22Rv1 (cell line): ENCODE data around the gene TUFT1.

ENCODE experiments used
- H3K27ac ChIP-seq: fragments of 450-650 bp; 2 replicates; pipeline ENCODE4 v1.5.1; 2017
- ZFX ChIP-seq: fragments of 450-650 bp; IDR thresholded peaks from 2 replicates; pipeline ENCODE4 v1.6.1; 2017; ENCODE audit warnings: antibody characterized with exemption, borderline replicate concordance
- TF ChIP-seq, protein P1 (sequence below): fragments of 450-650 bp; IDR thresholded peaks from 2 replicates; pipeline ENCODE4 v1.5.1; 2017; ENCODE audit warnings: mild to moderate bottlenecking

TUFT1 gene

DNA sequence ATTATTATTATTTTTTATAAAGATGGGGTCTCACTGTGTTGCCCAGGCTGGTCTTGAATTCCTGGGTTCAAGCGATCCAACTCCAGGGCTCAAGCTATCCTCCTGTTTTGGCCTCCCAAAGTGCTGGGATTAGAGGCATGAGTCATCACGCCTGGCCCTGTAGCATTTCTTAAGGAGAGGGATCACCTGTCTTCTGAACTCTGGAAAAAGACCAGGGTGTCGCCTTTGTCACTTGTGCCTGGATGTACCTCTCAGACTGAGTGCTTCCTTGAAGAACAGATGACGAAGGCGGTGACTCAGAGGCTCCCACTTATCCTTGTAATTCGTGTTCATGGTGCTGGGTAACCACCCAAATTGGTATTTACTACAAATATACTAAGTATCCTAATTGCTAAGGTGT, 31.3 kb upstream of the TUFT1 start:
- no peak for TF ChIP-seq ZFX
- TF ChIP-seq, protein P1, sequence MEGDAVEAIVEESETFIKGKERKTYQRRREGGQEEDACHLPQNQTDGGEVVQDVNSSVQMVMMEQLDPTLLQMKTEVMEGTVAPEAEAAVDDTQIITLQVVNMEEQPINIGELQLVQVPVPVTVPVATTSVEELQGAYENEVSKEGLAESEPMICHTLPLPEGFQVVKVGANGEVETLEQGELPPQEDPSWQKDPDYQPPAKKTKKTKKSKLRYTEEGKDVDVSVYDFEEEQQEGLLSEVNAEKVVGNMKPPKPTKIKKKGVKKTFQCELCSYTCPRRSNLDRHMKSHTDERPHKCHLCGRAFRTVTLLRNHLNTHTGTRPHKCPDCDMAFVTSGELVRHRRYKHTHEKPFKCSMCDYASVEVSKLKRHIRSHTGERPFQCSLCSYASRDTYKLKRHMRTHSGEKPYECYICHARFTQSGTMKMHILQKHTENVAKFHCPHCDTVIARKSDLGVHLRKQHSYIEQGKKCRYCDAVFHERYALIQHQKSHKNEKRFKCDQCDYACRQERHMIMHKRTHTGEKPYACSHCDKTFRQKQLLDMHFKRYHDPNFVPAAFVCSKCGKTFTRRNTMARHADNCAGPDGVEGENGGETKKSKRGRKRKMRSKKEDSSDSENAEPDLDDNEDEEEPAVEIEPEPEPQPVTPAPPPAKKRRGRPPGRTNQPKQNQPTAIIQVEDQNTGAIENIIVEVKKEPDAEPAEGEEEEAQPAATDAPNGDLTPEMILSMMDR: no peak

DNA sequence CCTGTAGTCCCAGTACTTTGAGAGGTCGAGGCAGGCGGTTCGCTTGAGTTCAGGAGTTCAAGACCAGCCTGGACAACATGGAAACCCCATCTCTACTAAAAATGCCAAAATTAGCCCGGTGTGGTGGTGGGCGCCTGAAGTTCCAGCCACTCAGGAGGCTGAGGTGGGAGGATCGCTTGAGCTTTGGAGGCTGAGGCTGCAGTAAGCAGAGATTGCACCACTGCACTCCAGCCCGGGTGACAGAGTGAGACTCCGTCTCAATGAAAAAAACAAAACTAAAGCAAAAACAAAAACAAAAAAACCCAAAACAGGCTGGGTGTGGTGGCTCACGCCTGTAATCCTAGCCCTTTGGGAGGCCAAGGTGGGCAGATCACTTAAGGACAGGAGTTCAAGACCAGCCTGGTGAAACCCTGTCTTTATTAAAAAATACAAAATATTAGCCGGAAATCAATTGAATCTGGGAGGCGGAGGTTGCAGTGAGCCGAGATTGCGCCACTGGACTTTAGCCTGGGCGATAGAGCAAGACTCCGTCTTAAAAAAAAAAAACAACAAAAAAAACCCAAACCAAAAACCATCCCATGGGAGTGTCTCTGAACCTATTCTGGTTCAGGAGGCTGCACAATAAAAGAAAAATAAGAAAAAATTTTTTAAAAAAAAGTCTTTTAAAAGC, 30.6 kb upstream of the TUFT1 start:
- H3K27ac ChIP-seq: peak overlapping the region; percentile 99
- TF ChIP-seq ZFX: no peak
- TF ChIP-seq, protein P1: no peak

More for the DNA sequence above, 31.3 kb upstream of the TUFT1 start:
- H3K27ac ChIP-seq: no peak overlapping the region

DNA sequence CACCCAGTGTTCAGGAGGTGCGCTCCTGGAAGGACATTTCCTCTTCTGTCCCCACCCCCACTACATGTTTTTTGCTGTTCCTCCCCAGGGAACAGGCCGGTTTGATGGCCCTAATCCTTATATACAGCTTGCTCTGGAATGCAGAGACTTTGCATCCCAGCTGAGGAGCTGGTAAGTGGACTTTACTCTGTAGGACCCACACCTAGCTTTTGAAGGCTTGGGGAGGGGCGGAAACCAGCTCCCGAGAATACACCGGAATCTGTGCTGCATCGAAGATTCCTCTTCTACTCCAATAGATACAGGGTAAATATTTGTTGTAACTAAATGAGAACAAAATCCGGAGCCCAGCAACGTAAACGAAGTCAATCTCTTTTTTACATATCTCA, 30.1 kb upstream of the TUFT1 start:
- no peak for TF ChIP-seq ZFX
- TF ChIP-seq, protein P1: no peak
- H3K27ac ChIP-seq: peak overlapping the region; percentile 99

DNA sequence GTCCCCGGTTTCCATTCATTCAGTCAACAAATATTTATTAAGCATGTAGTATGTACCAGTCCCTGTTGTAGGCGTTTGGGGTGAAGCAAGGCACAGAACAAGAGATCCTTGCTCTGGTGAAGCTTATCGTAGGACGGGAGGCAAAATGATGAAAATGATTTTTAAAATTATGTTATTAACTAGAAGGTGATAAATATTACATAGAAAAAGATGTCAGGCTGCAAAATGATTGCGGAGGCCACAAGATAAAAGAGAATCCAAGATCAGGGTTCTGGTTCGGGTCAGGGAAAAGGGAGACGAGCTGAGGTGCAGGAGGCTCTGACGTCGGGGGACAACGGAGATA, 29.5 kb upstream of the TUFT1 start:
- TF ChIP-seq, protein P1: no peak
- TF ChIP-seq ZFX: no peak
- H3K27ac ChIP-seq: peak overlapping the region; percentile 99

DNA sequence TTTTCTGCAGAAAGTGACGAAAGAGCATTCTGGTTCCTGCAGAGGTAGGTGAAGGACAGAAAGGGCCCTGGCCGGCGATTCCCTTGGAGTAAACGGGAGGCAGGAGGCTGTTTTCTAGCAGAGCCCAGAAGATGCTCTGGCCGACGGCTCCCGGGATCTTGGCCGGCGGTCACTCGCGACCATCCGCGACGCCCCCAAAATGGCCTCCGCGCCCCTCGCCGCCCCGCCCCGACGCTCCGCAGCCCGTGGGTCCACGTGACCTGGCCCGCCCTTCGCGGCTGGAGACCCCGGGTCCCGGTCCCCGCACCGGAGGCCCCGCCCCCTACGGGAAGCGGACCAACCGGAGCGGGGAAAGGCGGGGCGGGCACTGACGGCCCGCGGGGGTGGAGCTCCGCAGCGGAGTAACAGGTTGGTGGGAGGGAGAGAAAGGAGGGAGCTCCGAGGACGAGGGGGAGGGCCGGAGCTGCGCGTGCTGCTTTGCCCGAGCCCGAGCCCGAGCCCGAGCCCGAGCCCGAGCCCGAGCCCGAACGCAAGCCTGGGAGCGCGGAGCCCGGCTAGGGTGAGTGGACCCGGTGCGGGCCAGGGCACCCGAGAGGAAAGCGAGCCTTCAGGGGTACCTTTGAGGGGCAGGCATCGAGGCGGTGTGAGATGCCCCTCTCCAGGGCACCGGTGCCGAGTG, 29.0 kb upstream of the TUFT1 start, which contains the start of gene CGN:
Gene CGN (plus strand): TSS at position 431 of the 679 bp plus-strand sequence. CDS start 7,133 bp downstream, outside the sequence.
- H3K27ac ChIP-seq: peak within 1 kb of the TSS; percentile 99

DNA sequence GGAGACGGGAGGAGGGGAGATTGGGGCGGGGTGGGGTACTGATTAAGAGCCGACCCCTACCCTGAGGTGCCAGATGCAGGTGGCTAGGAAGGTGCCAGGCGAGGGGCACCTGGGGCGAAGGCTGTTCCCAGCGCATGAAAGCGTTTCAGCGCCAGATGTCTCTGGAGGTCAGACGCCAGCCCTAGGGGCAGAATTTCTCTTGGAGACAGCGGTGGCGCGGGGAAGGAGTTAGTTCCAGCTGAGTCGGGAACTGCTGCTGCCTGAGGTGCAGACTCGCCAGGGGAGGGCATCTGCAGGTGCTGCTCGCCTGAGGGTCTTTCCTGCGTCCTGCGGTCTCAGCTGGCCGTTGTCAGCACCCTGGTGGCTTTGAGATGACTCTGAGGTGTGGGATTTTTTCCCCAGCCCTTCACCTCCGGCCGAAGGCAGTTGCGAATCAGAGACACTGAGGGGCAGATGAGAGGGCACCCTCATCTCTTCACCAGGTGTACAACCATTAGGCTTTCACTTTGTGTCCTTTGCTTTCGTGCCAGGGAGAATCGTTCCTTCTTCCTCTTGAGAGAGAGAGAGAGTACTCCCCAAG, 28.4 kb upstream of the TUFT1 start:
- TF ChIP-seq ZFX: no peak
- TF ChIP-seq, protein P1: peak; percentile 35
- peak overlapping the region; percentile 99 for H3K27ac ChIP-seq

More for the DNA sequence above, 29.0 kb upstream of the TUFT1 start, which contains the start of gene CGN:
- TF ChIP-seq ZFX: no peak
- TF ChIP-seq, protein P1: no peak

DNA sequence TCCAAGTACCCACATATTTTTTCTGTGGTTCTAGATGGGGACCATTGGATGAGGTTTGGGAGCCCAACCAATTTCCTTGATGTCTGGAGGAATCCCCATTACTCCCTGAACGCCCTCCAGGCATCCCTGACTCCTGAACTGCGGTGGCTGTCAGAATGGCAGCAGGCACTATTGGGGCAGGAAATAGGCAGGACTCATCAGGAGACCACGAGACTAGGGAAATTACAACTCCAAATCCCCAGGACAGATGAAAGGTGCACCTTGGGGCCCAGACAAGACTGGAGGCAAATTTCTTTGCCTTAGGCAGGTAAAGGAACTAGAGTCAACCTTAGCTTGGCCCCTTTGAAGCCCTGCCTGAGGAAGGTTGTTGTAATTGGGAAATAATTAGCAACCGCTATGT, 27.8 kb upstream of the TUFT1 start:
- H3K27ac ChIP-seq: peak overlapping the region; percentile 99
- TF ChIP-seq ZFX: no peak
- TF ChIP-seq, protein P1: no peak
